GM21723 (cell line): ENCODE results near the gene SLC5A2.
"Not testable (repeated sequence)": the region's sequence is repeated elsewhere in the genome, so short reads cannot be mapped to it uniquely, and the experiment has no call there.

Source experiments
- ATAC-seq: cut with Tn5 transposase; IDR thresholded peaks from one replicate; pipeline ENCODE4 v1.9.1; 2021; ENCODE audit warnings: mild to moderate bottlenecking, moderate library complexity; ENCODE audit not compliant: unreplicated experiment

Gene SLC5A2

GRCh38 chr16:31491778-31492418 lies 9.0 kb downstream of the SLC5A2 start:
- no peak for ATAC-seq

- ATAC-seq = no peak
These were observed 10.7 kb downstream of the SLC5A2 start for GRCh38 chr16:31493506-31494125.

GRCh38 chr16:31496670-31497069 lies 13.7 kb downstream of the SLC5A2 start:
- ATAC-seq = no peak

GRCh38 chr16:31498493-31498892 lies 15.6 kb downstream of the SLC5A2 start:
- no peak for ATAC-seq

- no peak for ATAC-seq
These were observed 17.0 kb downstream of the SLC5A2 start for GRCh38 chr16:31499928-31500327.

- no peak for ATAC-seq
These were observed 18.5 kb downstream of the SLC5A2 start for GRCh38 chr16:31501226-31501965.

GRCh38 chr16:31501966-31502348 lies 19.0 kb downstream of the SLC5A2 start:
- no peak for ATAC-seq

- no peak for ATAC-seq
These were observed 20.1 kb downstream of the SLC5A2 start for GRCh38 chr16:31502981-31503380.

GRCh38 chr16:31503555-31503954 lies 20.6 kb downstream of the SLC5A2 start:
- not testable (repeated sequence) for ATAC-seq

- no peak for ATAC-seq
These were observed 21.2 kb downstream of the SLC5A2 start for GRCh38 chr16:31504159-31504558.

GRCh38 chr16:31505483-31505882 lies 22.6 kb downstream of the SLC5A2 start:
- ATAC-seq = peak; percentile 37

GRCh38 chr16:31507617-31507928 lies 24.6 kb downstream of the SLC5A2 start:
- ATAC-seq = peak; percentile 2

GRCh38 chr16:31507929-31508705 lies 25.2 kb downstream of the SLC5A2 start, which contains the start of gene RUSF1:
Gene RUSF1 (minus strand): TSS chr16:31508391. CDS start chr16:31508373, 18 bp downstream.
- ATAC-seq = peak; percentile 89

- no peak for ATAC-seq
These were observed 25.8 kb downstream of the SLC5A2 start for GRCh38 chr16:31508706-31509195.

- ATAC-seq = no peak
These were observed 30.2 kb downstream of the SLC5A2 start for GRCh38 chr16:31513126-31513525.

- no peak for ATAC-seq
These were observed 31.0 kb downstream of the SLC5A2 start for GRCh38 chr16:31513884-31514283.

- no peak for ATAC-seq
These were observed 35.0 kb downstream of the SLC5A2 start for GRCh38 chr16:31517800-31518402.

GRCh38 chr16:31519759-31520431 lies 37.0 kb downstream of the SLC5A2 start:
- ATAC-seq = no peak

GRCh38 chr16:31521368-31521767 lies 38.4 kb downstream of the SLC5A2 start:
- no peak for ATAC-seq

- ATAC-seq = no peak
These were observed 39.1 kb downstream of the SLC5A2 start for GRCh38 chr16:31522071-31522470.
